HG02840 (cell line): ENCODE data around the gene EVX2.

Source experiments
- ATAC-seq: cut with Tn5 transposase; IDR thresholded peaks from one replicate; pipeline ENCODE4 v1.9.1; 2021; ENCODE audit warnings: mild to moderate bottlenecking, moderate library complexity, moderate number of reproducible peaks; ENCODE audit not compliant: unreplicated experiment, low FRiP score

Gene EVX2

GRCh38 chr2:176109946-176110345 is 26.2 kb upstream of the EVX2 start:
- ATAC-seq, result no peak

GRCh38 chr2:176109192-176109901 is 25.6 kb upstream of the EVX2 start:
- no peak for ATAC-seq

GRCh38 chr2:176107731-176108181 is 24.0 kb upstream of the EVX2 start:
- ATAC-seq, result no peak

- no peak for ATAC-seq
Measured at GRCh38 chr2:176106581-176107539, 23.1 kb upstream of the EVX2 start, which contains the start of gene HOXD11. HOXD11 (plus strand) TSS chr2:176107280; CDS start chr2:176107356, 76 bp downstream.

- ATAC-seq, result no peak
Measured at GRCh38 chr2:176105730-176106580, 22.2 kb upstream of the EVX2 start.

GRCh38 chr2:176105078-176105729 is 21.4 kb upstream of the EVX2 start:
- ATAC-seq, result no peak

- ATAC-seq, result no peak
Measured at GRCh38 chr2:176104316-176105077, 20.7 kb upstream of the EVX2 start.

- ATAC-seq, result no peak
Measured at GRCh38 chr2:176103742-176104315, 20.1 kb upstream of the EVX2 start.

- ATAC-seq, result no peak
Measured at GRCh38 chr2:176103194-176103593, 19.4 kb upstream of the EVX2 start.

- no peak for ATAC-seq
Measured at GRCh38 chr2:176102309-176102866, 18.6 kb upstream of the EVX2 start.

GRCh38 chr2:176101842-176102241 is 18.1 kb upstream of the EVX2 start:
- no peak for ATAC-seq

GRCh38 chr2:176101216-176101830 is 17.6 kb upstream of the EVX2 start:
- ATAC-seq, result no peak

- ATAC-seq, result no peak
Measured at GRCh38 chr2:176100547-176101140, 16.9 kb upstream of the EVX2 start.

GRCh38 chr2:176099728-176100546 is 16.2 kb upstream of the EVX2 start, which contains the start of gene HOXD12:
HOXD12 (plus strand) TSS chr2:176099795; CDS start chr2:176099802, 7 bp downstream.
- ATAC-seq, result no peak

GRCh38 chr2:176099159-176099727 is 15.5 kb upstream of the EVX2 start:
- no peak for ATAC-seq

GRCh38 chr2:176098366-176099158 is 14.8 kb upstream of the EVX2 start:
- ATAC-seq, result no peak
